Cardiac fibroblast (primary cell): ENCODE results near the gene DNAH17.

Source experiments
- DNase-seq, 2 donors: peaks; one replicate each; pipeline versions ENCODE4 v3.0.0 to v3.0.0-alpha.2; 2010; ENCODE audit warnings: low read depth in 2 of 2
- H3K4me3 ChIP-seq, 2 donors: replicated peaks in 1 of 2; 1 replicate in 1 of 2; 2 replicates in 1 of 2; pipeline ENCODE4 v1.5.1; 2011; ENCODE audit warnings: low read depth in 2 of 2, low read length in 2 of 2, mild to moderate bottlenecking in 2 of 2, moderate library complexity in 1 of 2
- CTCF ChIP-seq: IDR thresholded peaks from one replicate; pipeline ENCODE4 v1.5.1; 2011; ENCODE audit warnings: low read depth, mild to moderate bottlenecking, low read length, inconsistent platforms

The DNAH17 gene

DNA sequence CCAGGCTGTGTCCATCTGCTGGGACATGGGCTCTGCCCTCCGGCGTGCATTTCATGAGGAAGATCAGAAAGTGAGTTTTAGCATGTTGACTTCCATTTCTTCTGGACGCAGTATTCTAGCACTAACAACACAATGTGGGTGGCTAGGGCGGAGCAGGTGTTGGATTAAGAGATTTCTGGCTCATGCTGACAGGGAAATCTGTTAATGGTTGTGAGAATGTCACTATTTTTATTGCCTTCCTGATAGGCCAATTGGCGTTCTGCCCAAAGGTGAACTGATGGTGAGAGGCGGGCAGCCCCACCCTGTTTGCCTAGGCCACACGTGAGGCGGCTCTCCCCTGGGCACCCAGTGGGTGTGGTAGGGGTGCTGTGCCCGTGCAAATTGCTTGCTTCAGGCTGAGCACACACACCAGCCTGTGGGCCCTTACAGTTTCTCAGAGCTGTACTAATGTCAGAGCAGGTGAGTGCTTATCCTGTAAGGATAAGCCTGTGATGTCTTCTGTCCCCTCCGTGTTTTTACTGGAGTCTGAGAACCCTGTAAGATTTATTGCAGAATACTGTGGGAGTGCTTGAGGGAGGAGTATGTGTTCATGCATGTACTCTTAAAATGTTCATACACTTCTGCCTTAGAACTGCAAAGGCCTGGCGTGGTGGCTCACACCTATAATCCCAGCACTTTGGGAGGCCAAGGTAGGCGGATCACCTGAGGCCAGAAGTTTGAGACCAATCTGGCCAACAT, 167.8 kb downstream of the DNAH17 start:
- DNase-seq = no peak
- no peak for TF ChIP-seq CTCF
- H3K4me3 ChIP-seq = no peak overlapping the region

- TF ChIP-seq CTCF = no peak
- H3K4me3 ChIP-seq = no peak overlapping the region
- DNase-seq = no peak
These were observed 168.6 kb downstream of the DNAH17 start for GRCh38 chr17:78408476-78409050.

- no peak for TF ChIP-seq CTCF
- no peak for DNase-seq
- H3K4me3 ChIP-seq = no peak overlapping the region
These were observed 169.7 kb downstream of the DNAH17 start for GRCh38 chr17:78407387-78408000.

DNA sequence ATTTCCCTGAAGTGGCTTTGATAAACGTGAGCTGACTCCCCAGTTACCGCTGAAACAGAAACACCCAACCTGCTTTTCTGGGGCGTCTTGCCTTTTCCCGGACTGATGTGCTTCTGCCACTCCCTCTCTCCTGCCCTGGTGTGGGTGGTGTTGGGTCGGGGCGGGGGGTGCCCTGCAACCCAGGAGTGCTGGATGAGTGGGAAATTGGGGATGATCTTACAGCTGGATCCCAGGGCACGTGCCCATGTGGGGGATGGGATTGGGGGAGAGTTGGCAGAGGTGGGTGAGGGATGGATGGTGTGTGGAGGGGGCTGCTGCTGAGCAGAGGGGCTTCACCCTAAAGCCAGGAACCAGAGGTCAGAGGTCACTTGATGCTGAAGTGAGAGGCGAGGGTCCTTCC, 170.3 kb downstream of the DNAH17 start:
- no peak overlapping the region for H3K4me3 ChIP-seq
- no peak for TF ChIP-seq CTCF

GRCh38 chr17:78406396-78406795, 170.8 kb downstream of the DNAH17 start:
- no peak overlapping the region for H3K4me3 ChIP-seq
- DNase-seq = no peak
- no peak for TF ChIP-seq CTCF

More for the DNA sequence above, 170.3 kb downstream of the DNAH17 start:
- no peak for DNase-seq

DNA sequence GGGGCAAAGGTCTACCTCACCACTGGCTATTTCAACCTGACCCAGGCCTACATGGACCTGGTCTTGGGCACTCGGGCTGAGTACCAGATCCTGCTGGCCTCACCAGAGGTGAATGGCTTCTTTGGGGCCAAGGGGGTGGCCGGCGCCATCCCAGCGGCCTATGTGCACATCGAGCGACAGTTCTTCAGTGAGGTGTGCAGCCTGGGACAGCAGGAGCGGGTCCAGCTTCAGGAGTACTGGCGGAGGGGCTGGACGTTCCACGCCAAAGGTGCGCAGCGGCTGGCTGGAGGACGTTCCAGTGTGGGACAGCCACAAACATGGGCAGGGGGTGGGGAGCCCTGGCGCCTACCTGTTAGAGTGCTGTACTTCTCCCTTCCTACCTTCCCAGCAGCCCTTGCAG, 173.4 kb downstream of the DNAH17 start:
- no peak for TF ChIP-seq CTCF
- no peak overlapping the region for H3K4me3 ChIP-seq
- no peak for DNase-seq
